Panc1 (cell line): ENCODE results near the gene TXNL1. TPM values are rescaled to one million over a fixed set of nuclear protein-coding genes. Genes with fewer than 3 reads are reported as not detected.

Experiments
- ATAC-seq: fragments of 200-7000 bp; cut with Tn5 transposase; 2 replicates; pipeline ENCODE4 v1.9.1; 2020; ENCODE audit warnings: mild to moderate bottlenecking, moderate library complexity
- BruUV-seq: library from RNA; stranded (reverse); fragments of 400-500 nt; replicated peaks from 2 replicates; lab custom pipeline; 2021; lab: Mats Ljungman, UMichigan
- CTCF ChIA-PET: fragments of 300-600 bp; sonication (Branson Sonifier 250); formaldehyde crosslinking; loops from one replicate; lab custom pipeline; 2022; ENCODE audit warnings: antibody characterized with exemption; lab: Charles Lee
- POLR2A ChIA-PET: fragments of 300-600 bp; sonication (Branson Sonifier 250); formaldehyde crosslinking; loops from one replicate; lab custom pipeline; 2022; ENCODE audit warnings: antibody characterized with exemption; lab: Charles Lee
- DNase-seq: peaks from one replicate; pipeline ENCODE4 v3.0.0-alpha.2; 2010; ENCODE audit warnings: low read depth, low spot score
- H3K27ac ChIP-seq: 2 replicates; pipeline ENCODE4 v1.5.1; 2011; ENCODE audit warnings: mild to moderate bottlenecking, low read length, inconsistent platforms
- H3K27me3 ChIP-seq: fragments of 200-500 bp; sonication (Bioruptor generic); 2 replicates; pipeline ENCODE4 v1.6.0; 2014; ENCODE audit warnings: low read length, inconsistent platforms; ENCODE audit not compliant: control insufficient read depth, insufficient read depth
- H3K36me3 ChIP-seq: fragments of 200-500 bp; sonication (Bioruptor generic); 2 replicates; pipeline ENCODE4 v1.5.1; 2014; ENCODE audit warnings: inconsistent platforms, mild to moderate bottlenecking, low read length, moderate library complexity; ENCODE audit not compliant: control insufficient read depth, insufficient read depth
- H3K4me1 ChIP-seq: 2 replicates; pipeline ENCODE4 v1.5.1; 2011; ENCODE audit warnings: inconsistent platforms, mild to moderate bottlenecking, low read length, moderate library complexity; ENCODE audit not compliant: control insufficient read depth, insufficient read depth
- H3K4me3 ChIP-seq, 2 experiments: 2 replicates each; pipeline ENCODE4 v1.5.1; 2011 to 2012; ENCODE audit warnings: low read depth in 2 of 2, low read length in 2 of 2, mild to moderate bottlenecking in 2 of 2, inconsistent platforms in 1 of 2, moderate library complexity in 1 of 2
- H3K9me3 ChIP-seq: fragments of 200-500 bp; sonication (Bioruptor generic); 2 replicates; pipeline ENCODE4 v1.5.1; 2014; ENCODE audit warnings: low read depth, mild to moderate bottlenecking, inconsistent platforms, low read length, moderate library complexity; ENCODE audit not compliant: control insufficient read depth, insufficient read depth
- CTCF ChIP-seq: fragments of 450-650 bp; IDR thresholded peaks from 2 replicates; pipeline ENCODE4 v1.5.1; 2017; ENCODE audit warnings: mild to moderate bottlenecking
- POLR2AphosphoS5 ChIP-seq: IDR thresholded peaks from 2 replicates; pipeline ENCODE4 v1.6.1; 2012; ENCODE audit warnings: mild to moderate bottlenecking, low read depth, low read length, moderate library complexity
- SIN3A ChIP-seq: IDR thresholded peaks from 2 replicates; pipeline ENCODE4 v1.6.1; 2012; ENCODE audit warnings: low read depth, mild to moderate bottlenecking, low read length, moderate library complexity, borderline replicate concordance; ENCODE audit not compliant: insufficient read depth
- TCF7L2 ChIP-seq: IDR thresholded peaks from 2 replicates; pipeline ENCODE4 v1.6.1; 2011; ENCODE audit warnings: mild to moderate bottlenecking, low read depth, low read length, inconsistent platforms
- in situ Hi-C: cut with HindIII; loops from 2 replicates; pipeline ENCODE4 v1.10.0; 2016; ENCODE audit warnings: low sequenced_read_pairs, low pct_unique_long_range_greater_than_20kb
- intact Hi-C: fragments of 100-400 bp; cut with micrococcal nuclease; formaldehyde crosslinking; loops from one replicate; pipeline ENCODE4 v1.10.0; 2022; ENCODE audit not compliant: unreplicated experiment
- total RNA-seq: library from RNA; stranded (reverse); gene quantifications from one replicate; pipeline ENCODE4 v1.2.1, GENCODE V29; 2021; ENCODE audit not compliant: unreplicated experiment
- TF ChIP-seq, protein P1 (sequence below), 2 experiments: IDR thresholded peaks; 2 replicates each; pipeline ENCODE4 v1.6.1; 2011 to 2012; ENCODE audit warnings: low read depth in 2 of 2, control low read depth in 1 of 2, low read length in 1 of 2, mild to moderate bottlenecking in 1 of 2, moderate library complexity in 1 of 2; ENCODE audit not compliant: insufficient read depth in 1 of 2

The TXNL1 gene
- total RNA-seq, 1 experiment from 2014 or later, result 58.3 TPM

DNA sequence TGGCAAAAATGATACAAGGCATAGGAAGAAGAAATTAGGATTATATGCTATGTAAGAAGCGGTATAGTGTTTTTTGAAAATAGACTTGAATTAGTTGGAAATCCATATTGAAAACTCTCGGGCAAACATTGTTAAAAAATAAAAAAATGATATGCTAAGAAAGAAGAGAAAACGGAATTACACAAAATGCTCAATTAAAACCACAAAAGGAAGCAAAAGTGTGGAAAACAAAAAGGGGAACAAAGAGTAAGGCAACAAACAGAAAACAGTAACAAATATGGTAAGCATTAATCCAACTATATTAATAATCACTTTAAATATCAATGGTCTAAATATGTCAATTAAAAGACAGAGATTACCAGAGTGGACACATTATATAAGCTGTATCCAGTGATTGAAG, 58.4 kb downstream of the TXNL1 start:
- POLR2A ChIA-PET, result no interaction called here
- intact Hi-C loops, result no loop called here
- ATAC-seq (no peak), DNase-seq (no peak)
- no peak overlapping the region for H3K4me3 ChIP-seq
- H3K27me3 ChIP-seq, result no peaks in the 10 kb centered on the region
- no peaks in the 10 kb centered on the region for H3K4me1 ChIP-seq
- H3K27ac ChIP-seq, result no peak overlapping the region
- H3K36me3 ChIP-seq, result no peaks in the 10 kb centered on the region
- CTCF ChIA-PET, result no interaction called here
- TF ChIP-seq, protein P1, sequence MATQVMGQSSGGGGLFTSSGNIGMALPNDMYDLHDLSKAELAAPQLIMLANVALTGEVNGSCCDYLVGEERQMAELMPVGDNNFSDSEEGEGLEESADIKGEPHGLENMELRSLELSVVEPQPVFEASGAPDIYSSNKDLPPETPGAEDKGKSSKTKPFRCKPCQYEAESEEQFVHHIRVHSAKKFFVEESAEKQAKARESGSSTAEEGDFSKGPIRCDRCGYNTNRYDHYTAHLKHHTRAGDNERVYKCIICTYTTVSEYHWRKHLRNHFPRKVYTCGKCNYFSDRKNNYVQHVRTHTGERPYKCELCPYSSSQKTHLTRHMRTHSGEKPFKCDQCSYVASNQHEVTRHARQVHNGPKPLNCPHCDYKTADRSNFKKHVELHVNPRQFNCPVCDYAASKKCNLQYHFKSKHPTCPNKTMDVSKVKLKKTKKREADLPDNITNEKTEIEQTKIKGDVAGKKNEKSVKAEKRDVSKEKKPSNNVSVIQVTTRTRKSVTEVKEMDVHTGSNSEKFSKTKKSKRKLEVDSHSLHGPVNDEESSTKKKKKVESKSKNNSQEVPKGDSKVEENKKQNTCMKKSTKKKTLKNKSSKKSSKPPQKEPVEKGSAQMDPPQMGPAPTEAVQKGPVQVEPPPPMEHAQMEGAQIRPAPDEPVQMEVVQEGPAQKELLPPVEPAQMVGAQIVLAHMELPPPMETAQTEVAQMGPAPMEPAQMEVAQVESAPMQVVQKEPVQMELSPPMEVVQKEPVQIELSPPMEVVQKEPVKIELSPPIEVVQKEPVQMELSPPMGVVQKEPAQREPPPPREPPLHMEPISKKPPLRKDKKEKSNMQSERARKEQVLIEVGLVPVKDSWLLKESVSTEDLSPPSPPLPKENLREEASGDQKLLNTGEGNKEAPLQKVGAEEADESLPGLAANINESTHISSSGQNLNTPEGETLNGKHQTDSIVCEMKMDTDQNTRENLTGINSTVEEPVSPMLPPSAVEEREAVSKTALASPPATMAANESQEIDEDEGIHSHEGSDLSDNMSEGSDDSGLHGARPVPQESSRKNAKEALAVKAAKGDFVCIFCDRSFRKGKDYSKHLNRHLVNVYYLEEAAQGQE (IDR thresholded peaks at IDR 0.05; ENCODE audit: insufficient read depth in 1 of 2, low read depth in 2 of 2, low read length in 1 of 2), result no peak
- TF ChIP-seq POLR2AphosphoS5 (no peak), TCF7L2 (no peak), SIN3A (no peak), CTCF (no peak)
- no peaks in the 10 kb centered on the region for H3K9me3 ChIP-seq
- in situ Hi-C loops, result no loop called here
- no TSS peak for BruUV-seq

GRCh38 chr18:56579451-56579850, 58.9 kb downstream of the TXNL1 start:
- H3K27me3 ChIP-seq, result no peaks in the 10 kb centered on the region
- no peak for ATAC-seq
- H3K27ac ChIP-seq, result no peak overlapping the region
- DNase-seq, result no peak
- no TSS peak for BruUV-seq
- no peaks in the 10 kb centered on the region for H3K36me3 ChIP-seq
- no peaks in the 10 kb centered on the region for H3K4me1 ChIP-seq
- no peaks in the 10 kb centered on the region for H3K9me3 ChIP-seq
- no peak for TF ChIP-seq POLR2AphosphoS5
- TF ChIP-seq, protein P1 (IDR thresholded peaks at IDR 0.05; ENCODE audit: insufficient read depth in 1 of 2, low read depth in 2 of 2, low read length in 1 of 2), result no peak
- no peak for TF ChIP-seq TCF7L2
- no peak for TF ChIP-seq CTCF
- no peak for TF ChIP-seq SIN3A
- in situ Hi-C loops (no loop called here), intact Hi-C loops (loop anchor here (5.0 to 10.0 kb wide), 3 partner anchors 1165 to 1347 kb away; no protein-coding TSS in a partner anchor)
- ChIA-PET POLR2A (no interaction called here), CTCF (no interaction called here)
- no peak overlapping the region for H3K4me3 ChIP-seq
